NAMALWA (cell line): ENCODE measurements around the gene ZEB1.

ENCODE experiments used
- DNase-seq: peaks from one replicate; pipeline ENCODE4 v3.0.0-alpha.2; 2015; ENCODE audit warnings: low spot score

ZEB1 gene

DNA sequence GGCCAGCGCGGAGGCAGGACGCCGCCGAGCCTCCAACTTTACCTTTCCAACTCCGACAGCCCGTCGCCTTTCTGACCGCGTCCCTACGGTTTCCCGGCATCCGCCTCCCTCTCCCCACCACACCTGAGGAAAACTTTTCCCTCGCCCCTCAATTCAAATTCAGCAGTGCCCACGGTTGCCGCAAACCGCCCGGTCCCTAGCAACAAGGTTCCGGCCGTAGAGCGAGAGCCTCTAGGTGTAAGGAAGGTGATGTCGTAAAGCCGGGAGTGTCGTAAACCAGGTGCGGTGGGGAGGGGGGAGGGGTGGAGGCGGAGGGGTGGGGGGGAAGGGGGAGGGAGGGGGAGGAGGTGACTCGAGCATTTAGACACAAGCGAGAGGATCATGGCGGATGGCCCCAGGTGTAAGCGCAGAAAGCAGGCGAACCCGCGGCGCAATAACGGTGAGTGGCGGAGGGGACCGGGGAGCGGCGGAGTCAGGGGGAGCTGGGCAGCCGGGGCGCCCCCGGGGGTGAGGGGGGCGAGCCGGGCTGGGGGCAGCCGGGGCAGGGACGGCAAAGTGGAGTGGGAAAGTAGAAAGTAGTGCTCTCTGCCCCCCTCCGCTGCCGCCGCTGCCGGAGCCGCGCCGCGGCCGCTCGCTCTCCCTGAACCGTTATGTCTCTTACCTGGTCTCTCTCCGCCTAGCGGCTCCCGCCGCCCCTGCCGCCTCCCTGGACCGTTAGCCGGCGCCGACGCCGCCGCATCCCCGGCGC is at the start of gene ZEB1:
TSS of gene ZEB1 (plus strand) at position 363 of the 748 bp plus-strand sequence. CDS start at position 382, 19 bp downstream.
- DNase-seq = peak; percentile 94

GRCh38 chr10:31270954-31271353 is 48.1 kb upstream of the ZEB1 start:
- no peak for DNase-seq

GRCh38 chr10:31272841-31273240 is 46.2 kb upstream of the ZEB1 start:
- DNase-seq = no peak

- no peak for DNase-seq
Measured at GRCh38 chr10:31273789-31274188, 45.2 kb upstream of the ZEB1 start.

GRCh38 chr10:31274310-31274709 is 44.7 kb upstream of the ZEB1 start:
- DNase-seq = no peak

DNA sequence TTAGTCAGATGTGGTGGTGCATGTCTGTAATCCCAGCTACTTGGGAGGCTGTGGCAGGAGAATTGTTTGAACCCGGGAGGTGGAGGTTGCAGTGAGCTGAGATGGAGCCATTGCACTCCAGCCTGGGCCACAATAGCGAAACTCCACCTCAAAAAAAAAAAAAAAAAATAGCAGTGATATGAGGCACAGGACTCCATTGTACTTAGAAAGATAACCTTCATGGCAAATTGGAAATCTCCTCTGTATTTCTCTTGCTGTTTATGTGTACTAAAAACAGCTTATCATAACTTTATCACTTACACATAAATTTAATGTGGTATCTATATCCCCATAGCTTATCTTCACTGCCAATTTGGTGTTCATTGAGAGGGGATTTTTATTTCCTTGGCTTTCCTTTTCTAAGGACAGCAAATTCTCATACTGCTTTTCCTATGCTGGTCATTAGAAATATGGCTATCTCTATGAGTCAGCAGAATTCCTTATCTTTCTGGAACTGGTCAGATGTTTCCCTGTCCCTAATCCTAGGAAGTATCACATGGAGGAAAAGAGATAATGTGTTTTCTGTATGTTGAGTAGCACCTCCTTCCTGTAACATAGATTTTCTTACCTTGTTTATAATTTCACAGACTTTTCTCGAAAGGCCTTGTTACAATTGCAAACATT is 40.6 kb upstream of the ZEB1 start:
- DNase-seq = no peak

DNA sequence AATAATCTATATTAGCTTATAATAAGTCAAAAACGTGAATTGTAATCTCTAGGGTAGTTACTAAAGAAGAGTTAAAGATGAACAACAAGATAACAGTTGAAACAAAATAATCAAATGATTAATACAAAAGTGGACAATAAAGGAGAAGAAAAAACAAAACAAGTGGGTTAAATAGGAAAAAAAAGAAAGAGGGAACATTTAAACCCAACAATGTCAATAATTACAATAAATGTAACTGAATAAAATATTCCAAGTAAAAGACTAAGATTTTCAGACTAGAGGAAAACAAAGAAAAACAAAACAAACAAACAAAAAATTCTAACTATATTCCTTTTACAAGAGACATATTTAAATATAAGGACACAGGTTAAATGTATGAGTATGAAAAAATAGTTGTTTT is 38.0 kb upstream of the ZEB1 start:
- DNase-seq = no peak

- DNase-seq = no peak
Measured at GRCh38 chr10:31288001-31288400, 31.0 kb upstream of the ZEB1 start.

GRCh38 chr10:31288962-31289361 is 30.1 kb upstream of the ZEB1 start:
- no peak for DNase-seq

- DNase-seq = no peak
Measured at GRCh38 chr10:31290386-31290785, 28.6 kb upstream of the ZEB1 start.

DNA sequence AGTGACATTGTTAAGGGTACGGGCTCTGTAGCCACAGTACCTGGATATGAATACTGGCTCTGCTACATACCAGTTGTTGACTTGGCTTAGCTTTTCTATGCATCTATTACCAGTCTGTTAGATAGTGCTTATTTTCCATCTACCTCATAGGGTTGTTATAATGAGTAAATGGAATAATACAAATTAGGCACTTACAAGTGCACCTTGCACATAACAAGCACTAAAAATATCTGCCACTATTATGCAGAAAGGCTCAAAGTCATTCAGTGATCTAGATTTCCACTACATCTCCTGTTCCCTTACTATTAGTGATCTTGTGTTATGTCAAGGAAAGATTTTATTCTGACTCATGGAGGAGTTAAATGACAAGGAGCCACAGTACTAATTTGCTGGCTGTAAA is 27.9 kb upstream of the ZEB1 start:
- no peak for DNase-seq

DNA sequence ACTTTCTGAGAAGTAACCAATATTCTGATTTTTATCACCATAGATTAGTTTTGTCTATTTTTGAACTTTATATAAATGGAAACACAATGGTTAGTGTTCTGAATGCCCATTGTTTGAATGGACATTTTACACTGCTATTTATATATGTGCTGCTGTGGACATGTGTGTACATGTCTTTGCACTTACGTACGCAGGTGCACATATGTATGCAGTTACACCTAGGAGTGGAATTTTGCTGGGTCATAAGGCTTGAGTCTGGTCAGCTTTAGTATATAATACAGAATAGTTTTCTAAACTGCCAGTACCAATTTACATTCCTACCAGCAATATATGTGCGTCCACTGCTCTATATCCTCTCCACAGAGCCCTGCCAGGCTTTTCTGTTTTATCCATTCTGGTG is 24.5 kb upstream of the ZEB1 start:
- DNase-seq = no peak

GRCh38 chr10:31296754-31297153 is 22.3 kb upstream of the ZEB1 start:
- no peak for DNase-seq

DNA sequence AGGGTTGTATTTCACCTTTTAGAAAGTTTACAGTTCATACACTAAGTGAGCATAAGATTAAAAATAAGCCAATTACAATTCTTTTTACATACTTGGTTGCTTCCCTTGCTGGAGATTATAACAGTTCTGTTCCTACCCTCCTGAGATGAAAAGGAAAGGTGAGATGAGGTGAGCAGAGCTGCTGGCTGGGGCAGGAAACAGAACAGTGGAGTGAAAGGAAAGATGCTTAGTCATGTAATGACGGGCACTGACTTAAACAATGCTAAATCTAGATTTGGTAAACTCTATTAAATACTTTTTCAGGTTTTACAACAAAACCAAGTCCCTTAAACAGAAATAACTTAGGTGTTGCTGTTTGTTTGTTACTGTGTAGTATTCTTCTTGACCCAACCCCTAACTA is 19.9 kb upstream of the ZEB1 start:
- no peak for DNase-seq

GRCh38 chr10:31303212-31303611 is 15.8 kb upstream of the ZEB1 start:
- DNase-seq = no peak

DNA sequence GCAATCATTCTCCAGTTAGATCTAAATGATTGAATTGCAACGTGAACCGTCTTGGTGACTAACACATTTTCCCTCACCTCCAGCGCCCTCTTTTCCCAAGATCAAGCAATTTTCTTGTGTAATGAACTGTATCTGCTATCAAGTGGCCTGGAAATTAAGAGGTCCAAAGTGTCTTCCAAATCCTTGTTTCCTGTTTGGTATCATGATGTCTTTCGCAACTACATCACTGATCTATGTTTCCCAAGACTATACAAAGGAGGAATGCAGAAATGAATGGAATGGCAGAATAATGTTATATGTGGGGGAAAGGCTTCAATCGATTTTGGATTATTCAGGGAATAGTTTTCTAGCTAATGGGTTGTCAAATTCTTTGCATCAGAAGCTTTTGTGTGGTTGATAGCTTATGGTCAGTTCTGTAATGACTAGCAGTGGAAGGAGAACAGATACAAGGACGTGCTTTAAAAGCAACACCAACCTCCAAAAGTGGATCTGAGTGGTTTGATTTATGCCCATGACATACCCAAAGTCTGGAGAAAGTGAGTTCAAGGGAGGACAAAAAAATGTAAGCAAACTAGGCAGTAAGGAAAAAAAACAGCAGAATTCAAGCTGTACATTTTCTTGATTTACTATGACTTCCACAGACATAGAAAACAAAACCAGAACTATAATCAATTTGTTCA is 14.6 kb upstream of the ZEB1 start:
- DNase-seq = no peak

- no peak for DNase-seq
Measured at GRCh38 chr10:31313396-31313795, 5.6 kb upstream of the ZEB1 start.

- DNase-seq = no peak
Measured at GRCh38 chr10:31314256-31315150, 4.5 kb upstream of the ZEB1 start.

- no peak for DNase-seq
Measured at GRCh38 chr10:31315453-31315852, 3.6 kb upstream of the ZEB1 start.

DNA sequence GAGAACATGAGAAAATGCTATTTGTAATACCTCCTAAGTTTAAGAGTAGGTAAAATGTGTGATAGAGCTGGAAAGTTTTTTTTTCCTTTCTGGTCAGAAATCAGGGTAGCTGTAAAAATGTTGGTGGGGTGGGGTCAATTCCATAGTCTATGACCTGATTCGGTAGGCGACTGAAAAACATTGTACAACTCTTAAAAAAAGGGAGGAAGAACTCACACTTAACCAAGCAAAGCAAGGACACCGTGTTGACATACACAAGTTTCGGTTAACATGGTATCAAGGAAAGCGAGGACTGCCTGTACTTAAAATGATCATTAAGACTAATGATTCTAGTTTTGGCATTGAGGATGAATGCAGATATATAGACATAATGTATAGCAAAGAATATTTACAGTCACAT is 1.8 kb upstream of the ZEB1 start:
- DNase-seq = no peak

DNA sequence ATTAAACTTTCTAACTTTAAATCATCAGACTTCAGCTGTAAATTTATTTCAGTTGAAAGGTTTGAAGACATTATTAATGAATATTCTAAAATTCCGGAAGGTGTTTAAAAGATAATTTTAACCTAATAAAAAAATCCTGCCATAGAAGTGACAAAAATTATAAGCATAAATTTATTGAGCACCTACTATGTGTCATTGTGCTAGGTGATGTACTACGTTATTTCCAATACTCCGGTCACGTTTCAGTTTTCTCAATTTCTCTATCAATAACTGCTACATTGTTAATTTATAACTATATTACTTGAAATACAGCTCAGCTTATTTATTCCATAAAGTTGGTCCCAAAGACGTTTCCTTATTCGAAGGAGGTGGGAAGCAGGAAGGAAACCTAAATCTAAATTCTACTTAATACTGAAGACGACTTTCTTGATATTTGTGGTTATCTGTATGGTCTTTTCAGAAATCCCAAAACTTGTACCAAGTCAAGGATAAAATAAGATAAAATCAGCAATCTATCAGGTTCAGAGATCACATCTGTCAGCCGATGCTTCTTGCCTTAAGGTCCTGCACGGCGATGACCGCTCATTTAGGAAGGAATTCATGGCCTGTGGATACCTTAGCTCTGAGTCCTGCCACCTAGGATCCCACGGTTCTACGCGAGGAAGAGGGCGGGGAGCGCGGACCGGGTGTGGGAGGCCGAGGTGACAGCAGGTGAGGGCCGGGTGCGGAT is 1.2 kb upstream of the ZEB1 start:
- DNase-seq = no peak
